HEK293 (cell line): ENCODE measurements around the gene NXN.

Experiments
- CTCF ChIA-PET: fragments of 350-600 bp; formaldehyde crosslinking; extraction: SDS; loops from one replicate; lab custom pipeline; 2021; ENCODE audit warnings: antibody characterized with exemption; lab: Yijun Ruan, JAX
- POLR2A ChIA-PET: fragments of 300-600 bp; formaldehyde crosslinking; extraction: SDS; loops from one replicate; lab custom pipeline; 2020; ENCODE audit warnings: antibody characterized with exemption, inconsistent platforms; lab: Yijun Ruan, JAX
- H3K27ac ChIP-seq: fragments of 200-500 bp; sonication (Bioruptor generic); 2 replicates; pipeline ENCODE4 v1.5.1; 2014; ENCODE audit warnings: low read depth, low read length, control low read depth, inconsistent platforms; ENCODE audit errors: extremely low read depth
- H3K36me3 ChIP-seq, 2 experiments: fragments of 200-500 bp in 1 of 2; sonication (Bioruptor generic) in 1 of 2; 1 replicate in 1 of 2; 2 replicates in 1 of 2; pipeline ENCODE4 v1.5.1; 2014 to 2017; ENCODE audit warnings: inconsistent platforms in 2 of 2, low read length in 2 of 2; ENCODE audit not compliant: control insufficient read depth in 2 of 2, insufficient read depth in 1 of 2
- H3K4me1 ChIP-seq: fragments of 200-500 bp; sonication (Bioruptor generic); 2 replicates; pipeline ENCODE4 v1.5.1; 2014; ENCODE audit warnings: mild to moderate bottlenecking, low read length, inconsistent platforms; ENCODE audit not compliant: control insufficient read depth, insufficient read depth
- H3K4me3 ChIP-seq: 2 replicates; pipeline ENCODE4 v1.5.1; 2011; ENCODE audit warnings: low read depth, mild to moderate bottlenecking, control low read depth, low read length, moderate library complexity
- H3K9me3 ChIP-seq: fragments of 200-500 bp; sonication (Bioruptor generic); 2 replicates; pipeline ENCODE4 v1.5.1; 2014; ENCODE audit warnings: low read depth, low read length, inconsistent platforms; ENCODE audit not compliant: control insufficient read depth, insufficient read depth
- HOXD13 ChIP-seq: sonication (generic); formaldehyde crosslinking; IDR thresholded peaks from 2 replicates; pipeline ENCODE4 v1.8.0; 2022; ENCODE audit warnings: missing genetic modification reagents, borderline replicate concordance
- KLF7 ChIP-seq: fragments of 450-650 bp; formaldehyde crosslinking; IDR thresholded peaks from 2 replicates; pipeline ENCODE4 v1.5.1; 2016; ENCODE audit warnings: missing biosample characterization, missing genetic modification characterization, borderline replicate concordance
- SP7 ChIP-seq: fragments of 450-650 bp; formaldehyde crosslinking; IDR thresholded peaks from 2 replicates; pipeline ENCODE4 v1.5.1; 2016; ENCODE audit warnings: missing biosample characterization, missing genetic modification characterization
- ZBTB17 ChIP-seq: fragments of 450-650 bp; formaldehyde crosslinking; IDR thresholded peaks from 2 replicates; pipeline ENCODE4 v1.5.1; 2016; ENCODE audit warnings: missing biosample characterization, missing genetic modification characterization
- ZFP37 ChIP-seq: fragments of 450-650 bp; formaldehyde crosslinking; IDR thresholded peaks from 2 replicates; pipeline ENCODE4 v1.5.1; 2016; ENCODE audit warnings: missing biosample characterization, missing genetic modification characterization
- ZNF16 ChIP-seq: fragments of 450-650 bp; formaldehyde crosslinking; IDR thresholded peaks from 2 replicates; pipeline ENCODE4 v1.5.1; 2016; ENCODE audit warnings: low read depth, missing biosample characterization, missing genetic modification characterization
- ZNF174 ChIP-seq: fragments of 450-650 bp; formaldehyde crosslinking; IDR thresholded peaks from 2 replicates; pipeline ENCODE4 v1.5.0; 2017; ENCODE audit warnings: missing biosample characterization, mild to moderate bottlenecking, missing genetic modification characterization
- ZNF2 ChIP-seq: fragments of 450-650 bp; formaldehyde crosslinking; IDR thresholded peaks from 2 replicates; pipeline ENCODE4 v1.5.1; 2016; ENCODE audit warnings: missing biosample characterization, missing genetic modification characterization
- ZNF23 ChIP-seq: fragments of 450-650 bp; formaldehyde crosslinking; IDR thresholded peaks from 2 replicates; pipeline ENCODE4 v1.5.1; 2016; ENCODE audit warnings: missing biosample characterization, missing genetic modification characterization, borderline replicate concordance
- ZNF274 ChIP-seq, 2 experiments: fragments of 200-500 bp in 1 of 2; fragments of 450-650 bp in 1 of 2; sonication (Bioruptor generic) in 1 of 2; formaldehyde crosslinking in 1 of 2; IDR thresholded peaks; 2 replicates each; pipeline versions ENCODE4 v1.5.1 to v1.6.1; 2014 to 2016; ENCODE audit warnings: borderline replicate concordance in 1 of 2, inconsistent platforms in 1 of 2, low read length in 1 of 2, missing biosample characterization in 1 of 2, missing genetic modification characterization in 1 of 2
- ZNF366 ChIP-seq: fragments of 450-650 bp; formaldehyde crosslinking; conservative IDR thresholded peaks from 2 replicates; pipeline ENCODE4 v1.5.1; 2016; ENCODE audit warnings: missing biosample characterization, missing genetic modification characterization
- ZNF391 ChIP-seq: fragments of 450-650 bp; formaldehyde crosslinking; IDR thresholded peaks from 2 replicates; pipeline ENCODE4 v1.5.1; 2016; ENCODE audit warnings: low read depth, missing biosample characterization, missing genetic modification characterization, borderline replicate concordance
- ZNF549 ChIP-seq: fragments of 450-650 bp; IDR thresholded peaks from 2 replicates; pipeline ENCODE4 v1.5.1; 2018; ENCODE audit warnings: missing biosample characterization, missing genetic modification characterization, mild to moderate bottlenecking, inconsistent platforms, moderate library complexity
- ZNF561 ChIP-seq: fragments of 450-650 bp; IDR thresholded peaks from 2 replicates; pipeline ENCODE4 v1.5.1; 2018; ENCODE audit warnings: missing biosample characterization, missing genetic modification characterization, borderline replicate concordance
- ZNF626 ChIP-seq: fragments of 450-650 bp; sonication (Bioruptor Pico); formaldehyde crosslinking; IDR thresholded peaks from 2 replicates; pipeline ENCODE4 v1.5.1; 2018; ENCODE audit warnings: missing biosample characterization, missing genetic modification characterization, inconsistent platforms
- ZNF670 ChIP-seq: fragments of 450-650 bp; formaldehyde crosslinking; IDR thresholded peaks from 2 replicates; pipeline ENCODE4 v1.5.1; 2016; ENCODE audit warnings: missing biosample characterization, missing genetic modification characterization, low read depth
- ZNF777 ChIP-seq: fragments of 450-650 bp; formaldehyde crosslinking; IDR thresholded peaks from 2 replicates; pipeline ENCODE4 v1.5.1; 2017; ENCODE audit warnings: missing biosample characterization, missing genetic modification characterization, borderline replicate concordance
- ZSCAN30 ChIP-seq: fragments of 450-650 bp; IDR thresholded peaks from 2 replicates; pipeline ENCODE4 v1.5.1; 2018; ENCODE audit warnings: missing biosample characterization, mild to moderate bottlenecking, missing genetic modification characterization, moderate library complexity
- TF ChIP-seq, protein P1 (sequence below): fragments of 450-650 bp; formaldehyde crosslinking; IDR thresholded peaks from 2 replicates; pipeline ENCODE4 v1.5.1; 2016; ENCODE audit warnings: missing biosample characterization, missing genetic modification characterization, borderline replicate concordance
- TF ChIP-seq, protein P2 (sequence below): fragments of 450-650 bp; formaldehyde crosslinking; IDR thresholded peaks from 2 replicates; pipeline ENCODE4 v1.5.1; 2017; ENCODE audit warnings: missing biosample characterization, mild to moderate bottlenecking, missing genetic modification characterization, moderate library complexity
- TF ChIP-seq, protein P3 (sequence below): fragments of 450-650 bp; formaldehyde crosslinking; IDR thresholded peaks from 2 replicates; pipeline ENCODE4 v1.5.1; 2016; ENCODE audit warnings: missing biosample characterization, missing genetic modification characterization

NXN gene

DNA sequence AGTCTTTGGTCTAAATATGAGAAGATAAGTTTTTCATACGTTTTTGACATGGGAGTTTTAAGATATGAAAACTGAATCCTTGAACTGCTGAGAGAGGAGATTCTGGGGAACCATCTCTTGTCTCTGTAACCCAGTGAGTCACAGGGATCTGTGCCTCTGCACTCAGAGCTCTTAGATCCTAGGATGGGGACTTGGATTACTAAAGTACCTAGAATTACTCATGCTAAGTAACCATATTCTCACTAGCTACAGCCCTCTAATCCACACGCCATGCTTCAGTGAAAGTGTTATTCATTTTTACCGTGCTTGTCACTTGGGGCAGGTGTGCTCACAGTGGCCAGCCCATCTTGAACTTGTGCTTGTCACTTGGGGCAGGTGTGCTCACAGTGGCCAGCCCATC, 195.4 kb downstream of the NXN start:
- Histone ChIP-seq H3K27ac (no peak overlapping the region), H3K9me3 (no peaks in the 10 kb centered on the region), H3K36me3 (peaks cover 30 to 58% of the 10 kb centered on the region in 2 experiments), H3K4me3 (no peak overlapping the region), H3K4me1 (peaks cover 7% of the 10 kb centered on the region)
- POLR2A ChIA-PET: no interaction called here
- CTCF ChIA-PET: no interaction called here
- peak; percentile 55 for TF ChIP-seq ZBTB17 (tag by site-specific recombination)
- TF ChIP-seq ZNF777 (tag by site-specific recombination): no peak
- TF ChIP-seq, all 188 proteins: peak for 1

- Histone ChIP-seq H3K4me1 (peaks cover 7% of the 10 kb centered on the region), H3K27ac (peak within 1 kb of the TSS; percentile 75), H3K36me3 (peaks cover 31 to 57% of the 10 kb centered on the region in 2 experiments), H3K4me3 (peak within 1 kb of the TSS; percentile 88), H3K9me3 (no peaks in the 10 kb centered on the region)
- POLR2A ChIA-PET: interaction anchor here (0.5 to 2.5 kb wide), 18 partner anchors 10 to 215 kb away, joined by 3 to 28 read pairs (median 4); partner anchors contain the start of genes NXN and TIMM22
- CTCF ChIA-PET: interaction anchor here (0.5 to 2.7 kb wide), 15 partner anchors 13 to 551 kb away, joined by 3 to 28 read pairs (median 4); partner anchors contain the start of genes NXN and TIMM22
- peak; percentile 84; the same call in 1 of the 2 replicates for TF ChIP-seq KLF7 (tag by site-specific recombination)
- no peak for TF ChIP-seq ZNF23 (tag by site-specific recombination)
- TF ChIP-seq ZNF549 (tag by site-specific recombination): no peak
- TF ChIP-seq, protein P1, sequence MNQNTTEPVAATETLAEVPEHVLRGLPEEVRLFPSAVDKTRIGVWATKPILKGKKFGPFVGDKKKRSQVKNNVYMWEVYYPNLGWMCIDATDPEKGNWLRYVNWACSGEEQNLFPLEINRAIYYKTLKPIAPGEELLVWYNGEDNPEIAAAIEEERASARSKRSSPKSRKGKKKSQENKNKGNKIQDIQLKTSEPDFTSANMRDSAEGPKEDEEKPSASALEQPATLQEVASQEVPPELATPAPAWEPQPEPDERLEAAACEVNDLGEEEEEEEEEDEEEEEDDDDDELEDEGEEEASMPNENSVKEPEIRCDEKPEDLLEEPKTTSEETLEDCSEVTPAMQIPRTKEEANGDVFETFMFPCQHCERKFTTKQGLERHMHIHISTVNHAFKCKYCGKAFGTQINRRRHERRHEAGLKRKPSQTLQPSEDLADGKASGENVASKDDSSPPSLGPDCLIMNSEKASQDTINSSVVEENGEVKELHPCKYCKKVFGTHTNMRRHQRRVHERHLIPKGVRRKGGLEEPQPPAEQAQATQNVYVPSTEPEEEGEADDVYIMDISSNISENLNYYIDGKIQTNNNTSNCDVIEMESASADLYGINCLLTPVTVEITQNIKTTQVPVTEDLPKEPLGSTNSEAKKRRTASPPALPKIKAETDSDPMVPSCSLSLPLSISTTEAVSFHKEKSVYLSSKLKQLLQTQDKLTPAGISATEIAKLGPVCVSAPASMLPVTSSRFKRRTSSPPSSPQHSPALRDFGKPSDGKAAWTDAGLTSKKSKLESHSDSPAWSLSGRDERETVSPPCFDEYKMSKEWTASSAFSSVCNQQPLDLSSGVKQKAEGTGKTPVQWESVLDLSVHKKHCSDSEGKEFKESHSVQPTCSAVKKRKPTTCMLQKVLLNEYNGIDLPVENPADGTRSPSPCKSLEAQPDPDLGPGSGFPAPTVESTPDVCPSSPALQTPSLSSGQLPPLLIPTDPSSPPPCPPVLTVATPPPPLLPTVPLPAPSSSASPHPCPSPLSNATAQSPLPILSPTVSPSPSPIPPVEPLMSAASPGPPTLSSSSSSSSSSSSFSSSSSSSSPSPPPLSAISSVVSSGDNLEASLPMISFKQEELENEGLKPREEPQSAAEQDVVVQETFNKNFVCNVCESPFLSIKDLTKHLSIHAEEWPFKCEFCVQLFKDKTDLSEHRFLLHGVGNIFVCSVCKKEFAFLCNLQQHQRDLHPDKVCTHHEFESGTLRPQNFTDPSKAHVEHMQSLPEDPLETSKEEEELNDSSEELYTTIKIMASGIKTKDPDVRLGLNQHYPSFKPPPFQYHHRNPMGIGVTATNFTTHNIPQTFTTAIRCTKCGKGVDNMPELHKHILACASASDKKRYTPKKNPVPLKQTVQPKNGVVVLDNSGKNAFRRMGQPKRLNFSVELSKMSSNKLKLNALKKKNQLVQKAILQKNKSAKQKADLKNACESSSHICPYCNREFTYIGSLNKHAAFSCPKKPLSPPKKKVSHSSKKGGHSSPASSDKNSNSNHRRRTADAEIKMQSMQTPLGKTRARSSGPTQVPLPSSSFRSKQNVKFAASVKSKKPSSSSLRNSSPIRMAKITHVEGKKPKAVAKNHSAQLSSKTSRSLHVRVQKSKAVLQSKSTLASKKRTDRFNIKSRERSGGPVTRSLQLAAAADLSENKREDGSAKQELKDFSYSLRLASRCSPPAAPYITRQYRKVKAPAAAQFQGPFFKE (tag by site-specific recombination): peak; percentile 55; the same call in 1 of the 2 replicates
- TF ChIP-seq ZFP37: peak; percentile 96
- peak; percentile 68; the same call in 1 of the 2 replicates for TF ChIP-seq ZSCAN30 (tag by site-specific recombination)
- TF ChIP-seq ZNF366: no peak
- no peak; the same call in 1 of the 2 replicates for TF ChIP-seq ZNF16 (tag by site-specific recombination)
- TF ChIP-seq ZNF561 (tag by site-specific recombination): peak; percentile 58
- no peak for TF ChIP-seq ZNF274 (IDR thresholded peaks at IDR 0.05; ENCODE audit: low read length)
- TF ChIP-seq ZNF274 (tag by site-specific recombination; IDR thresholded peaks at IDR 0.05; ENCODE audit: borderline replicate concordance): no peak
- TF ChIP-seq ZNF2: peak; percentile 97
- 0 out of 2 replicates have a peak, but pooled peaks have one; percentile 8 for TF ChIP-seq HOXD13 (CRISPR knock-in tag)
- TF ChIP-seq, protein P2, sequence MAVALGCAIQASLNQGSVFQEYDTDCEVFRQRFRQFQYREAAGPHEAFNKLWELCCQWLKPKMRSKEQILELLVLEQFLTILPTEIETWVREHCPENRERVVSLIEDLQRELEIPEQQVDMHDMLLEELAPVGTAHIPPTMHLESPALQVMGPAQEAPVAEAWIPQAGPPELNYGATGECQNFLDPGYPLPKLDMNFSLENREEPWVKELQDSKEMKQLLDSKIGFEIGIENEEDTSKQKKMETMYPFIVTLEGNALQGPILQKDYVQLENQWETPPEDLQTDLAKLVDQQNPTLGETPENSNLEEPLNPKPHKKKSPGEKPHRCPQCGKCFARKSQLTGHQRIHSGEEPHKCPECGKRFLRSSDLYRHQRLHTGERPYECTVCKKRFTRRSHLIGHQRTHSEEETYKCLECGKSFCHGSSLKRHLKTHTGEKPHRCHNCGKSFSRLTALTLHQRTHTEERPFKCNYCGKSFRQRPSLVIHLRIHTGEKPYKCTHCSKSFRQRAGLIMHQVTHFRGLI (tag by site-specific recombination): 0 out of 2 replicates have a peak, but pooled peaks have one; percentile 43
- TF ChIP-seq ZNF626: no peak
- TF ChIP-seq ZNF391 (tag by site-specific recombination): peak; percentile 93; the same call in 1 of the 2 replicates
- TF ChIP-seq, protein P3, sequence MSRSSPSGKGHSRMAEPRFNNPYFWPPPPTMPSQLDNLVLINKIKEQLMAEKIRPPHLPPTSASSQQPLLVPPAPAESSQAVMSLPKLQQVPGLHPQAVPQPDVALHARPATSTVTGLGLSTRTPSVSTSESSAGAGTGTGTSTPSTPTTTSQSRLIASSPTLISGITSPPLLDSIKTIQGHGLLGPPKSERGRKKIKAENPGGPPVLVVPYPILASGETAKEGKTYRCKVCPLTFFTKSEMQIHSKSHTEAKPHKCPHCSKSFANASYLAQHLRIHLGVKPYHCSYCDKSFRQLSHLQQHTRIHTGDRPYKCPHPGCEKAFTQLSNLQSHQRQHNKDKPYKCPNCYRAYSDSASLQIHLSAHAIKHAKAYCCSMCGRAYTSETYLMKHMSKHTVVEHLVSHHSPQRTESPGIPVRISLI (tag by site-specific recombination): no peak
- peak; percentile 94 for TF ChIP-seq SP7 (tag by site-specific recombination)
- TF ChIP-seq ZNF174 (tag by site-specific recombination): no peak
- no peak for TF ChIP-seq ZNF670 (tag by site-specific recombination)
Measured at GRCh38 chr17:781805-782731, 197.5 kb downstream of the NXN start, which contains the start of the genes GLOD4 and MRM3. TSS of gene GLOD4 (minus strand) at chr17:782280. CDS start at chr17:782255, 25 bp downstream. TSS of gene MRM3 (plus strand) at chr17:782353. CDS start at chr17:782379, 26 bp downstream.
